Erythroblast (primary cell): ENCODE results near the gene GLRX5.

Source experiments
- GATA1 ChIP-seq: IDR thresholded peaks from 2 replicates; pipeline ENCODE4 v1.6.1; 2011; ENCODE audit warnings: low read depth, mild to moderate bottlenecking, control low read depth, low read length, moderate library complexity
- POLR2A ChIP-seq: IDR thresholded peaks from 2 replicates; pipeline ENCODE4 v1.6.1; 2011; ENCODE audit warnings: mild to moderate bottlenecking, low read length

DNA sequence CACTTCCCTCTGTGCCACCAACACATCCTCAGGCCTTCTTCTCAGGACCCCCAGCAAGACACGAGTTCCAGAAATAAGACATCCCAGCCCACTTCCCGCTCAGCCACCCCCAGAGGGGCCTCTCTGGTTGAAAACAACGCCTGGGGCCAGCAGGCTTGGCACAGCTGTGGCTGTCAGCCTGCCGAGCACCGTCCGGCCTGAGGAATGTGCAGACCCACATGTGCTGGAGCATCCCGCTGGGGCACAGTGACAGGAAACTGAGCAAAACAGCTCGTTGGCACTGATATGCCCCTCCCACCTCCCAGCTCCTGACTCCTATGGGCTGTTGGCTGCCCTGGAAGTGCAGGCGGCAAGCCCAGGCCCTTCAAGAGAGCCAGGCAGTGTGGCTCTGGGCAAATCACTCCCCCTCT is 19.8 kb upstream of the GLRX5 start:
- no peak for TF ChIP-seq POLR2A
- TF ChIP-seq GATA1, result no peak
